Activated CD8-positive, alpha-beta memory T cell treated with anti-CD3 and anti-CD28 coated beads for 48 hours (primary cell): ENCODE data around the gene FBXO44.
"Not testable (repeated sequence)": the region's sequence is repeated elsewhere in the genome, so short reads cannot be mapped to it uniquely, and the experiment has no call there.

Experiments
- DNase-seq, 3 experiments: peaks; one replicate each; pipeline ENCODE4 v3.0.0-alpha.2; 2020; ENCODE audit warnings: low read depth in 2 of 3, low spot score in 2 of 3

FBXO44 gene

DNA sequence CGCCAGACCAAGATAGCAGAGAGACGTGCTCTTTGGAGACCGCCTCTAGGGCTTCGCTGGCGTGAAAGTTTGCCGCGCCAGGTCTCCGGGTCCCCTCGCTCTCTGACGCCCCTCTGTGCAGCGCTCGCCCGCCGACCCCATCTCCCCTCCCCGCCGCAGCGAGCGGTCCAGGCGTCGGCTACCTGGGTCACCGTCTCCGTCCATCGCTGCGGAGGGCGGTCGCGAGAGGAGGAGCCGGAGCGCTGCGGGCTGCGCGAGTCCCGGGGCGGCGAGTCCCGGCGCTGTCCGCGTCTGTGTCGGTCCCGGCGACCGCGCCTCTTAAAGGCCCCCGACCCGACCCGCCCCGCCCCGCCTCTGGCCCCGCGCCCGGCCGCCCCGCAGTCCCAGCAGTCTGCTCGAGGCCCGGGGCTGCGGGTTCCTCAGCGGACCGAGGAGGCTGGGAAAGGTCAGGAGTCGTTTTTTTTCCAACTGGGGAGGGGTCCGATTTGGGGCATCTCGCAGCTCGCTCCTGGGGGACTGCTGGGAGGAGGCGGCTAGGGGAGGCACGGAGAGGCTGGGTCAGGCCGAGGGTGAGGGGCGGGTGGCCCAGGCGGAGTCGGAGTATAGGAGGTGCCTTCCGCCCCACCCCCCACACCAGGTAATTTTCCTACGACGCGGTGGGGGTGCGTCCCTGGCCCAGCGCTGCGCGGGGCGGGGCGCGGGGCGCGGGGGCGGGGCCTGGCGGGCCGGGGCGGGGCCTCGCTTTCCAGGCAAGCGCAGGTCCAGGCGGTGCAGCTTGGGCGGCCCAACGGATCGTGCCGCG is at the start of gene FBXO44, which contains the start of gene FBXO2:
Gene FBXO44, plus strand, starts transcription at position 741 of the 802 bp plus-strand sequence. CDS start 959 bp downstream, outside the sequence.
Gene FBXO2, minus strand, starts transcription at position 293 of the 802 bp plus-strand sequence. Its CDS starts 89 bp downstream, at position 204.
- DNase-seq = peak in 1 of 3 experiments; percentile 38

DNA sequence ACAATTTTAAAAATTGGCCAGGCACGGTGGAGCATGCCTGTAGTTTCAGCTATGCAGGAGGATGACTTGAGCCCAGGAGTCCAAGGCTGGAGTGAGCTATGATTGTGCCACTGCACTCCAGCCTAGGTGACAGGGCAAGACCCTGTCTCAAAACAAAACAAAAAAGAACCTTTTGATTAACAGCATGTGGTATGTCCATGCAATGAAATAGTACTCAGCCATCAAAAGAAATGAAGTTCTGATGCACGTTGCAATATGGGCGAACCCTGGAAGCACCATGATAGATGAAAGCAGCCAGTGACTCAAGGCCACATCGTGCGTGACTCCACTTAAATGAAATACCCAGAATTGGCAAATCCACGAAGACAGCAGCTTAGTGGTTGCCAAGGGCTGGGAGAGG is 47.9 kb upstream of the FBXO44 start:
- no peak for DNase-seq

GRCh38 chr1:11608596-11609130 is 46.0 kb upstream of the FBXO44 start:
- DNase-seq = not testable (repeated sequence)

GRCh38 chr1:11609378-11609777 is 45.3 kb upstream of the FBXO44 start:
- not testable (repeated sequence) for DNase-seq

DNA sequence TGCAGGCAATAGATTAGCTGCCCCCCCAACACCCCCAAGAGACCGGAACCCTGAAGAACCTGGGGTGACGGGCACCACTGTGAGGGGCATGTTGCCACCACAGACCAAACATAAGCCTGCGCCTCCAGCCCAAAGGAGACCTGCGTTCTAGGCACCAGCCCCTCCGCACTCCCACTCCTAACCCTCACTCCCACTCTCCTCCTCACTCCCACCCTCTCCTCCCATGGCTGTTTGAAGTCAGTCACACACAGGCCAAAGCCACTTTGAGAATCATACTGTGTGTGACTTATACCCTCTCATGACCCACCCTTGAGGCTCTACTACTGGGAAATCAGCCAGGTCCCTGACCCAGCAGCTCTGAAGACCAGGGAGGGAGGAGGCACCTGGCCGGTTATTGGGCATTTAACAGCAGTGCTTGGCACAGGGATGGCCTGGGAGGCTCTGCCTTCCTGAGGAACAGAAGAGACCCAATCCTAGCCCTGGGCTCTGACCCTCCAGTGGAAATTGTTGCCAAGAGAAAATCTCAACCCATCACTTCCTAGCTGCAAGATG is 44.0 kb upstream of the FBXO44 start:
- no peak for DNase-seq

DNA sequence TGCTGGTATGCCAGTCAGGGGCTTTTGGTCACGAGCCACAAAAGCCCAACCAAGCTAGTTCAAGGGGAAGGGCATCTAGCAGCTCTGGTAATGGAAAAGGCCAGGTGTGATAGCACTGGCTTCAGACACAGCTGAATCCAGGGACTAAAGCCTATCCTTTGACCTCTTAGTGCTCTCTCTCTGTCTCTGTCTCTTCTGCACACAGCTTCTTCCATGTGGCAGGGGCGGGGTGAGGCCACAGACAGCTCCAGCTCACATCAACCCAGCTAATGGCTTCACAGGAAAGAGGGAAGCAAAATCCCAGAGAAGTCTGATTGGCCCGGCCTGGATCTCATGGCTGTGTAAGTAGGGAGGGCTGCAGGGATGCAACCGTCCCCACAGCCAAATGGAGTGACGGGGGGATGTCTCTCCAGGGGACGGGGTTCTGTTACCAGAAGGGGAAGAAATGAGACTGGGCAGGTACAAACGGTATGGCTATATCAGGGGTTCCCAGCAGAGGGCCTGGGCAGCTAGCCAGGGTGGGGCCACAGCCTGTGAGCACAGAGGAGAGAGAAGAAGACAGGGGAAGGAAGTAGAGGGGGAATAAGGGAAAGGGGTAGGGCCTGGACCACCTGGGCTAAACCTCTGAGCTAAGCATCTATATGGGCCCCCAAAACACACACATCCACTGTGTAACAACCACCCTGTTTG is 42.9 kb upstream of the FBXO44 start:
- no peak for DNase-seq

GRCh38 chr1:11613347-11613746 is 41.3 kb upstream of the FBXO44 start:
- DNase-seq = no peak

DNA sequence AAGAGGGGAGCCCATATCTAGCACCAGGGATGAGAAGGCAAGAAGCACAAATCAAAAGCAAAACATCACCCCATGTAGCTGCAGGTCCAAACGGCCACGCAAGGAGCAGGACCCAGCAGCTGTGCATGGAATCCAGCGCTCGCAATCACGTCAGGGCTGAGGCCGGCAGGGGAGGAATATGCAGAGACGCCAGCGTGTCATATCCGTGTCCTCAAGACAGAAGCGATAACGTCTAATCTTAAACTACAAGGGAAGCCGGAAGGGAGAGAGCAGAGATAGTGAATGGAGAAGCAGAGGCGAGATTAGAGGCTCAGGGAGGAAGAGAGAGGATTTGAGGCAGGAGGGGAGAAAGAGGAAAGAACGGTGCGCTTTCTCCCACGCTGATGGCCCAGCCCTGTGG is 39.6 kb upstream of the FBXO44 start:
- DNase-seq = no peak

DNA sequence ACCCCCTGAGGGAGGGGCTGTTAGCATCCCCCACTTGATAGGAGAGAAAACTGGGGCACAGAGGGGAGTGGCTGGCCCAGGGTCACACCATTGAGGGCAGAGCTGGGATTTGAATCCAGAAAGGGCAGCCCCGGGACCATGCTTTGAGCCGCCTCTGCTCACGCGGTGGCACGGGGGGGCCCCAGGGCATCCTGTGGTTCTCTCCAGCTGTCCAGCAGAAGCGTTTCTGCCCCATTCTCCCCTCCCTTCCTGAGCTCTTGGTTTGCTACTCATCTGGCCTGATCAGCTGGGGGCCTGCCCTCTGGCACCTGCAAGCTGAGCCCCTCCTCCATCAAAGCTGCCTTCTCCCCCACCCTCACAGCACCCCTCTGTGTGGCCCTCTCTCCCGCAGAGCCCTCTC is 37.9 kb upstream of the FBXO44 start:
- no peak for DNase-seq

DNA sequence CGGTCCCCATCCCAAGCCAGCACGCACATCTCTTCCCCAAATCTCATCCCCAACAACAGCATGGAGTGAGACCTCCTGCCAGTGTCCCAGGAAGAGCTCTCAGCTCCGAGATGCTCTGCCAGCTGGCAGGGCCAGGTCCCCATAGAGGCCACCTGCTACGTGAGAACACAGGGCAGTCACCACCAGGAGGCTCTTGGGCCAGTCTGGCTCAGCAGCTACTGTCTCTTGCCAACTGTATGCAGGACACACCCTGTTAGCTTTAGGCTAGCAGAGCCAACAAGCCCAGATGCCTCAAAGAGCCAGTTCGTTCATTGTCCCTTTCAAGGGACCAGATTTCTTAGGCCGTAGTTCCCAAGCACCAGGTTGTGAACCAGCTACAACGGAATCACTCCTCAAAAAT is 37.4 kb upstream of the FBXO44 start:
- no peak for DNase-seq

GRCh38 chr1:11617741-11618140 is 36.9 kb upstream of the FBXO44 start:
- no peak for DNase-seq

- no peak for DNase-seq
These were observed 34.3 kb upstream of the FBXO44 start for GRCh38 chr1:11620405-11620804.

DNA sequence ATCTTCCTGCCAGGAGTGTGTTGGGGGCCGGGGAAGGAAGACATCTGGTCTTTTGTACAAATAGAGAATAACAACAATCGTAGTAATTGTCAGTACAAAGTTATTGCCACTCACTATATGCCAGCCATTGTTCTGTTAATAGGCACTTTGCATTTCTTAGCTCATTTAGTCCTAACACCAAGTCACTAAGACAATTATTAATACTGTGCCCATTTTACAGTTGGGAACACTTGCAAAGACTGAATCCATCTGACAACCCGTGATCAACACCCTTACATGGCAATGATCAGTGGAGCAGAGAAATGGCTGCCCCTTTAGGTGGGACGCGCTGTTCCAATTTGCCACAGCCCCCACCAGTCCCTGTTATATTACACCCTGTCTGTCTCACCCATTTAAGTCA is 33.8 kb upstream of the FBXO44 start:
- DNase-seq = no peak

DNA sequence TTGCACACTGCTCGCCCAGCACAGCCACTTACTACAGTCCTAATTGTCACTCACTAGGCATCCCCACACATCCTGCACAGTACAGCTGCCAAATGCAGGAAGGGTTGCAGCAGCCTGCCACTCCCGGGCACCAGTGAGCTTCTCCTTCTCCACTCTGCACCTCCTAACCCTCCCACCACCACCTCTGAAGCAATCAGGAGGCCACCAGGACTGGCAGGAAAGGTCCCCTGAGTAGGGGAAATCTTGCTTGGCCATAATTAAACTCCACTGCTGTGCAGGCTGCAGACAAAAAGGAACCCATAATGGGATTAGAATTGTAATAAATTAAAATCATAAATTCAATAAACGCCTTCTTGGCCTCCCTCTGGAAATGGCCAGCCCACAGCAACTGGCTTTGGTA is 32.3 kb upstream of the FBXO44 start:
- DNase-seq = no peak

DNA sequence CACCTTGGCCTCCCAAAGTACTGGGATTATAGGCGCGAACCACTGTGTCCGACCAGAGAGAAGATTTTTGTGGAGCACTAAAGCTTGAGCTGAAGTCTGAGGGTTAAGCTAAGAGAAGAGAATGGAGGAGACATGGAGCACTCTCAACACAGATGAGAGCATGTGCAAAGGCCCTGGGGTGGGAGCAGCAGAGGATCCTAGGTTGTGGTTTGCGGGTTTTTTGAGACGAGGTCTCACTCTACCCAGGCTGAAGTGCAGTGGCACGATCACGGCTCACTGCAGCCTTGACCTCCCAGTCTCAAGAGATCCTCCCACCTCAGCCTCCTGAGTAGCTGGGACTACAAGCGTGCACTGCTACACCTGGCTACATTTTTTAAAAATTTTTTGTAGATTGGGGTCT is 31.0 kb upstream of the FBXO44 start:
- no peak for DNase-seq

DNA sequence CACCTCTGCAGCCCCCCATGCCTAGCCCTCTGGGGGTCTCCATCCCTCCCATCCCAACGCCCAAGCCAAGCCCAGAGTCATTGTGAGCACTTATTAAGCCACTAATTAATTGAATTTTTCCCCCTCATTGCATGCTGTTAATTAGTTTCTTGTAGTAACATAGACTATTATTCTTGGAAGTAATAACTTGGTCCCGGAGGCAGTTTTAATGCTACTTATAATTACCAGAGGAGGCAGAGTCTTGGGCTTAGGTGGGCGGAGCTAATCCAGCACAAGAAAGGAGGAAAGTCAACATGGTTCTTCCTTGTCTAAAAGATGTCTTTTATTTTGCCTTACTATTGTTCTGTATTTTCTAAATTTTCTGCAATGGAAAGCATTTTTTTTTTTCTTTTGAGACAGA is 28.1 kb upstream of the FBXO44 start:
- no peak for DNase-seq

- DNase-seq = no peak
These were observed 25.9 kb upstream of the FBXO44 start for GRCh38 chr1:11628767-11629166.

GRCh38 chr1:11629184-11630016 is 25.3 kb upstream of the FBXO44 start:
- no peak for DNase-seq

DNA sequence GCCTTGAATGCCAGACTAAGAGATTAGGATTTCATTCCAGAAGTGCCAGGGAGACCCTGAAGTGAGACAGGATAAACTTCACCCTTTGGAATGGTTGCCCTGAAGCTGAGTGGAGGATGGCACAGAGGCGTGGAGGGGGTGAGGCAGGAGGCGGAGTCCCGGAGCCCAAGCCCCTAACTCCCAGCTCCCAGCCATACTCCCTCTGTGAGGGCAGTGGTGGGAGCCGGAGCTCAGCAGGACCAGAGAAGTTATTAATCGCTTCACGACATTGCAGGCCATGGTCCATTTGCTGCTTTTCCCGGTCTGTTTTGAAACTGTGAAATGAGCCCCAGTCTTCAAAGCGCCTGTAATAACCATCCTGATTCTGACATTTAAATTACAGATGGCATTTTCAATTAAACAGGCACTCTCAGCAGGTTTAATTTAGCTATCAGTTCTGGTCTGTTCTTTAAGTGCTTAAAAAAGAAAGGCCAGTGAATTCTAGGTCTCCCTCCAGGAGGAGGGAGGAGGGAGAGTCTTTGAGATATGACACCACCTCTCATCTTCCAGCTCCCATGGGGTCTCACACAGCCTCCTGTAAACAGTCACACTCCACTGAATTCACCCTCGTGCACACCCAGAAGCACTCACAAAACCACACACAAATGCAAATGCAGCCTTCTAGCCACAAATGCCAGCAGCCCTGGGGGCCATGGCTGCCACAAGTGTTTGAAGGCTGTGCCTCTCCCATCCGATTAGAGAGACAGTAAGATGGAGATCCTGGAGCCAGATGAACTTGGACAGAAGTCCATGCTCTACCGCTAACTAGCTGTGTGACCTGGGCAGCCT is 20.1 kb upstream of the FBXO44 start:
- DNase-seq = no peak

DNA sequence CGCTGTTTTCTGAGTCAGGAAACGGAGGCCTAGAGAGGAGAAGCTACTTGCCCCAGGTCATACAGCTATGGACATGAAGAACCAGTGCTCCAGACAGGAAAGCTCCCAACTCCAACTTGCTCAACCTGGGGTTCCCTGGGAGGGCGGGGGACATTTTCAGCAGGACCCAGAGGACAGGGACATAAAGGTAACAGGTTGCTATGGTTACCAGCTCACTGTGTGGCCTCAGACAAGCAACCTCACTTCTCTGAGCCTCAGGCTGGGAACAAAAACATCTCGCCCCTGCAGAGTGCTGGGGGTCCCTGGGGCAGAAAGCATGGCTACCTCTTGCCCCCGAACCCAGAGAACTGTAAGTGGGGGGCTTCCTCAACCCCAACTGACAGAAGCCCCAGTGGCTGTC is 16.6 kb upstream of the FBXO44 start:
- DNase-seq = no peak
